Activated CD4-positive, alpha-beta T cell treated with anti-CD3 and anti-CD28 coated beads for 48 hours (primary cell): Measurements from ENCODE around the gene SH3BP2.

Source experiments
- DNase-seq: peaks from one replicate; pipeline ENCODE4 v3.0.0-alpha.2; 2020

SH3BP2 gene

DNA sequence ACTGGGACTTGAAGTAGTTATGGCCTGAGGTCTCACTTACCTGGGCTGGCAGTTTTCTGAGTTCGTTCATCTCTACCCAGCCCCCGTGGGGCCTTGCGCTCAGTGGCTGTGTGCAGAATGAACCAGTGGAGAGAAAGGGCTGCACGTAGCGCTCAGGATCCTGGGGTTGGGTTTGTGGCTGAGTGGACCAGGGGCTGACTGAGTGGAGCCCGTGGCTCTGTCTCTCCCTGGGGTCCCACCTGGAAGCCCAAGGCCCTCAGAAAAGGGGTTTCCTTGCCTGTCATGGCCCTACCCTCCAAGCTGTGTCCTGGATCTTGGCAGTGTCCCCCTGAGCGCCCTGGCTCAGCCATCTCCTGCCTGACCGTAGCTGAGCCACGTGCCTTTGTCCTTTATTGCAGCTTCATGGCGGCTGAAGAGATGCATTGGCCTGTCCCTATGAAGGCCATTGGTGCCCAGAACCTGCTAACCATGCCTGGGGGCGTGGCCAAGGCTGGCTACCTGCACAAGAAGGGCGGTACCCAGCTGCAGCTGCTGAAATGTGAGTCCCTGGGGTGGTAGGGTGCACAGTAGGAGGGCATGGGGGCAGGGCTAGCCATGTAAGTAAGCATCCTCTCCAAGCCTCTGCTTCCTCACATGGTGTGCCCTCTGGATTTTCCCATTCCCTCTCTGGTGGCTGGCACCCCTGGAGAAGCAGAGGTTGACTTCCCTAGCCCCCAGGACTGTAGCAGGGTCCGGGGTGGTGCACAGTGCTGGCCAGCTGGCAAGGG, 27.5 kb downstream of the SH3BP2 start:
- no peak for DNase-seq

DNA sequence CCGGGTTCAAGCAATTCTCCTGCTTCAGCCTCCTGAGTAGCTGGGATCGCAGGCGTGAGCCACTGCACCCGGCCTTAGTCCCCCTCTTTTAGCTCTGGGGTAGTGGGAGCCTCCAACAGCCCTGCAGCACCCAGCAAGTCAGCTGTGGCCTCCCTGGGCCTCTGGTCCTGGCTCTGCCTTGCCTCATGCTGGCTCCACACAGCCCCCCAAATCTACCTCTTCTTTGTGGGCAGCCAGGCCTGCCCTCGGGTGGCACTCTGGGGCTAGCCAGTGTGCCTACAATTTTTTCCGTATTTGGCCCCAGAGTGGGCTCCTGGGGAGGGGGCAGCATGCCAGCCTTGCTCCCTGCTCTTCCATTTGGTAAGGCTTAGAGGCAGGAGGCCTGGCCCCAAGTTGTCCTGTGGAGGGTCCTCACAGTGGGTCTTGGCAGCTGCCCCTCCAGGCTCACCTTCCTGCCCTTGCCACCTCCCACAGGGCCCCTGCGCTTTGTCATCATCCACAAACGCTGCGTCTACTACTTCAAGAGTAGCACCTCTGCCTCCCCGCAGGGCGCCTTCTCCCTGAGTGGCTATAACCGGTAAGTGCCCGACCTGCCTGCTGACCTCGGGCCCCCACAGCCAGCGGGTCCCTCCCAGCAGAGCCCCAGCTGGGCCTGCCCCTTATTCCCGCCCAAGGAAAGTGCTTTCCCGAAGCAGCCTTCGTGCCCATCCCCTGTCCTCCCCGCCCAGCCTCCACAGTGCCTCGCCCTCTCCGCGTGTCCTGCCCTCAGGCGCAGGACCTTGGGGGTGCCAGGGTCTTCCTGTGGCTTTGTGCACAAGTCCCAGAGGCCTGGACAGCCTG, 29.8 kb downstream of the SH3BP2 start:
- DNase-seq = no peak

DNA sequence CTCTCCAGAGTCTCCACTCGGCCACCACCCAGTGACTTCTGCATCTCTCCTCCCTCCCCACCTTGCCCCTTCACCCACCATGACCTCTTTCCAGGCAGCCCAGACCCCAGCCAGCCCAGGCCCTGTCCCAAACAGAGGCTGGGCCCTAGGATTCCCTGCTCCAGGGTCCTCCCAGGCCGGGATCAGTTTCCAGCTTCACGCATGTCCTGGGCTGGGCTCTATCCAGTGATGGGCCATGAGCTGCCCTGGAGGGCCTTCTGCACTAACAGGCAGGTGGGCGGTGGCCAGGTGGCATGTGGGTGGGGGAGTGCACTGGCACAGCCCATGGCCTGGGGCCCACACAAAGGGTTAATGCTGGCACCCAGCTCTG, 30.4 kb downstream of the SH3BP2 start:
- DNase-seq = no peak

DNA sequence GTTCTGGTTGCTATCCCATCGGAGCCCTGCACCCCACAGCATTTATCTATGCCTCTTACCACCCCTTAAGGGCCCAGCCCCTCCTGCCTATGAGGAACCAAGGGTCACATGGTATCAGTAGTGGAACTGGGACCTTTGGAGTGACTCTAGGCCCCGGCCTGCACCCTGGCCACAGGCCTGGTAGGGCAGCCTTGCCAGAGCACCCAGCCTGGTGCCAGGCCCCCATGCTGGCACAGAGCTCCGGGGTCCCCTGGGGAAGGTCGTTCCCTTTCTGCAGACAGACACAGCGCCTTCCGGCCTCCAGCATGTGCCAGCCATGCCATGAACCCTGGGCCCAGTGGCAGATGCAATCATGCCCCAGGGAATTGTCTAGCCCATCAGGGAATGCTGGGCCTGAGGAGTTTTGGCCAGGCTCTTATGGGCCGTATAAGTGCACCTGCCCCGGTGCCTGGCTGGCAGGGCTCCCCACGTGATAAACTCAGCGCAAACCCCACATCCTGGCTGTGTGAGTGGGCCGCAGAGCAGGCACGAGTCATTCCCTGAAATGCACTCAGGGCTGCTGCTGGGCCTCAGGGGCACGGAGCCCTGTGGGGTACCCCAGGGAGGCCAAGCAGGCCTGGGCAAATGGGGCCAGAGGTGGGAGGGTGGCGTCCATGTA, 30.9 kb downstream of the SH3BP2 start:
- DNase-seq = no peak

DNA sequence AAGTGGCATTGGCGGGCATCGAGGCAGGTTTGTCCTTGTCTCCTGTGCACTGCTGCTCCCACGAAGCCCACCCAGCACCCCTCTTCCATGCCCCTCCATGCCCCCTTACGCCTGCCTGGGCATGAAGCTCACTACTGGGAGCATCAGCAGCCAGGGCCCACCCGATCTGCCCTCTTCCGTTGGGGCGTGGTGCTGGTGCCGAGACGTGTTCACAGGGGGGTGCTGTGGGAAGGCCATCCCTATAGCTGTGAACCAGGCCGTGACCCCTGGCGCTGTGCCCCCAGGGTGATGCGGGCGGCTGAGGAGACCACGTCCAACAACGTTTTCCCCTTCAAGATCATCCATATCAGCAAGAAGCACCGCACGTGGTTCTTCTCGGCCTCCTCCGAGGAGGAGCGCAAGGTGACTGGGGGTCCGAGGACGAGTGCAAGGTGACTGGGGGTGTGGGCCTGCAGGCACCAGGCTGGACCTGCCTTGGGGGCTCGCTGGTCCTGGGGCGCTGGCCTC, 31.5 kb downstream of the SH3BP2 start:
- no peak for DNase-seq

DNA sequence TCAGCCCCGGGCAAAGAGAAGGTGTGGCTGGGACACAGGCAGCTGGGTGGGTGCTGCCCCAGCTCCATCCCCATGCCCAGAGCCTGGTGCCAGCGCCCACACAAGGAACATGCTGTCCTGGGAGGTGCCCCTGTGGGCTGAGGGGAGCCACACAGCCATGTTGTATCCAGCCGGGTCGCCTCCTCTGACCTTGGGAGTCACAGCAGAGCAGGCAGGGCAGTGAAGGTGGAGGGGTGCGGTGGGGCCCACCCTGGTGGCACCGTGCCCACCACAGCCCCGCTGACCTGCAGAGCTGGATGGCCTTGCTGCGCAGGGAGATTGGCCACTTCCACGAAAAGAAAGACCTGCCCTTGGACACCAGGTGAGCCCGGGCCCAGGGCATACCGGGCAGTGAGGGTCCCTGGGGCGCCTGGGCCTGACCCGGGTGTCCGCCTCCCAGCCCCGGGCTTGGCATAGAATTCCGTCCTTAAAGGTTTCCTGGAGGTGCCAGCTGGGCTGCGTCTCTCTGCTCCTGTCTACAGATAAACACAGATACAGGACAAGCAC, 32.0 kb downstream of the SH3BP2 start:
- DNase-seq = no peak

DNA sequence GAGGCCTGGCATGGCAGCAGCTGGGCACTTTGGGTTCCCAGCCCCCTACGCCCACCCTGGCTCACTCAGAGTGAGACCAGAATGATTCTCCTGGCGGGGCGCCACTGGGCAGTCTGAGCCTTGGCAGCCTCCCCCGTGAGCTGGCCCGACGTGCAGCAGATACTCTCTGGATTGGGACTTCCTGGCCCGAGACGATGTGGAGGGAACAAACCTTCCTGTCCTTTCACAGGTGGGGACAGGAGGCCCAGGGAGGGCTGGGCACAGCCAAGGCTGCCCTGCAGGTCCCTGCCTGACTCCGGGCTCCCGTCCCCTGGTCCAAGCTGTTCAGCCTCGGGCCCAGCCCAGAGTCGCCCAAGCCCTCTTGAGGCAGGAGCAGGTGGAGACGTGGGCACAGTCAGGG, 32.9 kb downstream of the SH3BP2 start:
- DNase-seq = no peak

DNA sequence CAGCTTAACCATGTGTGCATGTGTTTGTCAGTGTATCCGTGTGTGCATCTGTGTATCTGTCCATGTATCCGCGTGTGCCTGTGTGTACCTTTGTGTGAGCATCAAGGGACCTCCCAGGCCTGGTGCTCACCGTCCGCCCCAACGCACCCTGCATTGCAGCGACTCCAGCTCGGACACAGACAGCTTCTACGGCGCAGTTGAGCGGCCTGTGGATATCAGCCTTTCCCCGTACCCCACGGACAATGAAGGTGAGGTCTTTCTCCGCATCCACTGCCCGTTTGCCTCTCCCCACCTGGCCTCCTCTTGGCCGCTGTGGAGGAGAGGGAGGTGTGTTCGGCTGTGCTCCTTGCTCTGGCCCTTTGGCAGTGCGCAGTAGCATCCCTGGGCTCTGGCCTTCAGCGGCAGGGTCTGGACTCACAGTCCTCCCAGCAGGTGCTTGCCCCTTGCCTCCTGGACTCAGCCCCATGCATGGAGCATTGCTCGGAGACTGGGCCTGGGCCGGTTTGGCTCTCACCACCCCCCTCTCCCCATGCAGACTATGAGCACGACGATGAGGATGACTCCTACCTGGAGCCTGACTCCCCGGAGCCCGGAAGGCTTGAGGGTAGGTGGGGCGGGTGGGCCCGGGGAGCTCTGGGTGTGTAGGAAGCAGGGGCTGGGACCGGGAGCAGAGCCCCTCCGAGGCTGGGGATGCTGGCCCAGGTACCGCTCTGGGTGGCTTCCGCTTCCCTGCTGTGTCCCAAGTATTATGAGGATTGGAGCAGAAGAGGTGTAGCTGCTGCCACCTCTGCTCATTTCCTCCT, 34.4 kb downstream of the SH3BP2 start:
- DNase-seq = no peak

DNA sequence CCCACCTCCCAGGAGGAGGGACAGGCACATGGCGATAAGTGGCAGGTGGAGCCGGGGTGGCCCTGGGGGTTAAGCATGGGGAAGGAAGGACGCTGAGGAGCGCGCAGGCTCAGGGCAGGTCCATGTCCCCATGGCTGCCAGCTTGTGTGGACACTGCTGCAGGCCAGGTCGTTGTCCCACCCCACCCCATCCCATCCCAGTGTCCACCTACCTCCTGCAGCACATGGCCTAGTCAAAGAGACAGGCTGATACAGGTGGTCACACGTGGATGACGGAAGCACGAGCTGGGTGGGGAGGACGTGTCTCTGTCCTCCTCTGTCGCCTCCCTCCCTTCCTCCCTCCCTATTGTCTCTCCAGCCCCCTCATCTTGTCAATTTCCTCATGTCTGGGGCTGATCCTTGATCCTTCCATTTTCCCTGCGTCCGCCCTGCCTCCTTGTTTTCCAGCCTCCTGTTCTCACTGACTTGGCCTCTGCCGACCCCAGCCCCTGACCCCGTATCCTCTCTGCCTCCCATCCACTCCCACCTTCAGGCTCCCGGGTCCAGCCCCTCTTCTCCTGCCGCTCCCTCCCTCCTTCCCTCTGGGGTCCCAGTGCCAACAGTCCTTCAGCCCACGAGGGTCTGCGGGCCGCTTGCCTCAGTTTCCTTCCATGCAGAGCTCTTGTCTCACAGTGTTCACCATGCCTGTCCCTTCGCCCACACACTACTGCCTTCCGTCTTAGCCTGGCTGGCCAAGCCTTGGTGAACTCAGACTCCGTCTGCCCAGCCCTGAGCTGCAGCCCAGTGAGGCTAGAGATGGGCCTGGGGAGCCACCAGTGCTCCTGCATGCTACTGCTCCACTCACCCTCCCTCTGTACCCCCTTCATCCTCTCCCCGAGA, 35.2 kb downstream of the SH3BP2 start:
- no peak for DNase-seq

DNA sequence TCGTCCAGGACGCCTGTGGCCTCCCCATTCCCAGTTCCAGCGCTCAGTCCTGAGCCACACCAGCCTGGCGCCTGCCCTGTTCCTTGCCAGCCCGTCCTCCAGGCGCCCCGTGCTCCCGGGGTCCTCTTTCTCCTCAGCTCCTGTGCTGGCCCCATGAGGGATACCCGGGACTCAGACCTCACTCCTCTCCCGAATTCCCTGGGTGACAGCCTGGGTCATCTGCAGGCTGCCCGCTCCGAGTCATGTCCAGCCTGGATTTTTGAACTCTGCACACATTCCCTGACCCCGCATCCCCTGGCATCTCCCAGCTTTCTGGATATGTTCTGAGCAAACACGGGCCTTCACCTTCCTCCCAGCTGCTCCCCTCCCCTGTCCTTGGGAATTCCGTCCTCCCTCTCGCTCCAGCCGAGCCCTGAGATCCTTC, 35.9 kb downstream of the SH3BP2 start:
- no peak for DNase-seq

DNA sequence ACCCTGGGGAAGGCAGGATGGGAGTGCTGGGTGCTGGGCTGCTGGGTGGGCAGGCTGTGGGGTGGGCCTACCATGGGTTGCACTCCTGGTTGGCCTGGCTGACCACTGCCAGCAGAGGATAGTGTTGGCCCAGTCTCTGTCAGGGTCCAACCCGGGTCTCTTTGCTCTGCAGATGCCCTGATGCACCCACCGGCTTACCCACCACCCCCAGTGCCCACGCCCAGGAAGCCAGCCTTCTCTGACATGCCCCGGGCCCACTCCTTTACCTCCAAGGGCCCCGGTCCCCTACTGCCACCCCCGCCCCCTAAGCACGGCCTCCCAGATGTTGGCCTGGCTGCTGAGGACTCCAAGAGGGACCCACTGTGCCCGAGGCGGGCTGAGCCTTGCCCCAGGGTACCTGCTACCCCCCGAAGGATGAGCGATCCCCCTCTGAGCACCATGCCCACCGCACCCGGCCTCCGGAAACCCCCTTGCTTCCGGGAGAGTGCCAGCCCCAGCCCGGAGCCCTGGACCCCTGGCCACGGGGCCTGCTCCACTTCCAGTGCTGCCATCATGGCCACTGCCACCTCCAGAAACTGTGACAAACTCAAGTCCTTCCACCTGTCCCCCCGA, 36.5 kb downstream of the SH3BP2 start:
- DNase-seq = no peak

DNA sequence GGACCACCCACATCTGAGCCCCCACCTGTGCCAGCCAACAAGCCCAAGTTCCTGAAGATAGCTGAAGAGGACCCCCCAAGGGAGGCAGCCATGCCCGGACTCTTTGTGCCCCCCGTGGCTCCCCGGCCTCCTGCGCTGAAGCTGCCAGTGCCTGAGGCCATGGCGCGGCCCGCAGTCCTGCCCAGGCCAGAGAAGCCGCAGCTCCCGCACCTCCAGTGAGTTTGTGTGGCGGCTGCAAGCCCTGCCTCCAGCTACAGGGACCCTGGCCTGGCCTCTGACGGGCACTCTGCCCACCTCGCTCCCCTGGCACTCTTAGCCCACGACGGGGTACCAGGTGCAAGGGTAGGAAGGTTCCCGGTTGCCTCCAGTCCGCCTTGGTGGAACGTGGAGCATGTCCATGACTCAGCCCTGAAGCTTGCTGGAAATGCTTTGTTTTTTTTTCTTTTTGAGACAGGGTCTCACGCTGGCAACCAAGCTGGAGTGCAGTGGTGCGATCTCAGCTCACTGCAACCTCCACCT, 37.1 kb downstream of the SH3BP2 start:
- no peak for DNase-seq

DNA sequence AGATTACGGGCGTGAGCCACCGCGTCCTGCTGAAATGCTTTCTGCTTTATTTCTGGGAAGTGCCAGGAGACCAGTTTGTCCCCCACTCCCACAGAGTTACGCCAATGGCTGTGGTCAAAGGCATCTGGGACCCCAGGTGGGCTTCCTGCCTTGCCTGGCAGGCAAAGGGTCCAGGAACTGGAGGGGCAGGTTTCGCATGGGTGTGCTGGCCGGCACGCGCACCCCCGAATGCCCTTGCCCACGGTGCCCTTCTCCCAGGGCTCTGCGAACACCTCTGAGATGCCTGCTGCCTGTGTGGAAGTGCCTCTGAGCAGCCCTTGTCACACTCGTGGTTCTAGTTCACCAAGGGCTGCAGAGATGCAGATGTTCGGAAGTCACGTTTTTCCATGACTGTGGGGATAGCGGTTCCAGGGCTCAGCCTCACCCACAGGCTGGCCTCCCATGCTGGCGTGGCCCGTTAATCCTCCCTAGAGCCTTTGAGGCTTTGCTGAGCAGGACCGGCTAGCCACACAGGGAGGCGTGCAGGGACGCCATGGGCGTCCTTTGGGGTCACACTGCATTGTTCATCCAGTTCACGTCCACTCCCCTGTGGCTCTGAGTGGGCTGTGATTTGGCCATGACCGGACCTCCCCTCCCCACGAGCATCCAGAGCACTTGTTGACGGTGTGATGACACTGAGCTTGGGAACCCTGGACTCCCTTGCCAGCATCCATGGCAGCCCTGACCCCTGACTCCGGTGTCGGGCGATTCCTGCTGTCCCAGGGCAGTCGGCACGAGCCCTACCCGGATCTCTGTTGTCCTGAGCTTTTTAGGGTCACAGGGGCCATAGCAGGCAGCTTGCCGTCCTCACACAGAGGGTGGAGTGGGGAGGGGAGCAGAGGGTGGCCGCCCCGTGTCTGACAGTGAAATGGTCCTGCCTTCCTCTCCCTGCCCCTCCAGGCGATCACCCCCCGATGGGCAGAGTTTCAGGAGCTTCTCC, 38.0 kb downstream of the SH3BP2 start:
- no peak for DNase-seq

DNA sequence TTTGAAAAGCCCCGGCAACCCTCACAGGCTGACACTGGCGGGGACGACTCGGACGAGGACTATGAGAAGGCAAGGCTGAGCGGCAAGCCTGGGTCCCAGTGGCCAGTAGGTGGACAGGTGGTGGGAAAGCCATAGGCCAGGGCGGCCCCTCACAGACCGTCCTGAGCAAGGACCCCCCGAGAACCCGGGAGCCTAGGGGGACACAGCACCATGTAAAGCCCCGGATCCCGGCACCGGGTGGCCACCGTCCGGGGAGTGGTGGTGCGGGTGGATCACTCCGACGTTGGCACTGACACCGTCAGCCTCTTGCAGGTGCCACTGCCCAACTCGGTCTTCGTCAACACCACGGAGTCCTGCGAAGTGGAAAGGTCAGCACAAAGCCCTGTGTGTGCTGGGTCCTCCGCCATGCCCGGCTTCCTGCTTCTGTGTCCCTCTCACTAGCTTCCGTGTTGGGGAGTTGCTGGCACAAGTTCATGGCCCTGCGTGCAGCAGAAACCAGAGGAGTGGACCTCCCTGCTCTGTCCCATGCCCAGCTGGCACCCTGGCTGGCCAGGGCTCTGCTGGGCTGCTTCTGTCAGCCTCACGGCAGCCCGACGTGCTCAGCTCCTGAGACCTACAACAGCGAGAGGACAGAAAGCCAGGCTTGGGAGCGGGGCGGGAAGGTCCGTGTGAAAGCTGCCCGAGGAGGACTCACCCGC, 38.9 kb downstream of the SH3BP2 start:
- no peak for DNase-seq

DNA sequence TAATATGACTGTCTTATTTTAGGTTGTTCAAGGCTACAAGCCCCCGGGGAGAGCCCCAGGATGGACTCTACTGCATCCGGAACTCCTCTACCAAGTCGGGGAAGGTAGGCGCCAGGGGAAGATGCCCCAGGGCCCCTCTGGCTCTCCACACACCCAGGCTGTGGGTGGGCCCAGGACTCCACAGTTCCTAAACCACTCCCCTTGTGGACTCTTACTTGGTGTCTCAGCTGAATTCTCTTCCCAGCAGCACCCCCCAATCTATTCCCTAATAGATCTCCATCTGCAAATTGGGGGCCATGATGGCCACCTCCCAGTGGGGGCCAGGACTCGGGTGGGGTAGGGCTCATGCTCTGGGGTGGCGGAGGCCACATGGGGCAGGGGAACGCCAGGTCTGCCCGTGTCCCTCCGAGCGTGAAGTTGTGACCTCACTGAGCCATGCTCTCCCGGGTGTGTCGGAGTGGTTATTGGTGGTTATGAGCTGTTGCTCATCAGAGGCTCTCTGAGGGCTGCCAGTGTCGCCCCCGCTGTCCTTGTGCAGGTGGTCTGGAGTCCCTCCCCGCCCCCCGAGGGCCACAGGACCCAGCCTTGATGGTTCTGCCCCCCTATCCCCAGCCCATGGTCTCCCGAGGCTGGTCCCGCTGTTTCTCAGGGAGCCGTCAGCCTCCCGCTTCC, 39.6 kb downstream of the SH3BP2 start:
- DNase-seq = no peak

DNA sequence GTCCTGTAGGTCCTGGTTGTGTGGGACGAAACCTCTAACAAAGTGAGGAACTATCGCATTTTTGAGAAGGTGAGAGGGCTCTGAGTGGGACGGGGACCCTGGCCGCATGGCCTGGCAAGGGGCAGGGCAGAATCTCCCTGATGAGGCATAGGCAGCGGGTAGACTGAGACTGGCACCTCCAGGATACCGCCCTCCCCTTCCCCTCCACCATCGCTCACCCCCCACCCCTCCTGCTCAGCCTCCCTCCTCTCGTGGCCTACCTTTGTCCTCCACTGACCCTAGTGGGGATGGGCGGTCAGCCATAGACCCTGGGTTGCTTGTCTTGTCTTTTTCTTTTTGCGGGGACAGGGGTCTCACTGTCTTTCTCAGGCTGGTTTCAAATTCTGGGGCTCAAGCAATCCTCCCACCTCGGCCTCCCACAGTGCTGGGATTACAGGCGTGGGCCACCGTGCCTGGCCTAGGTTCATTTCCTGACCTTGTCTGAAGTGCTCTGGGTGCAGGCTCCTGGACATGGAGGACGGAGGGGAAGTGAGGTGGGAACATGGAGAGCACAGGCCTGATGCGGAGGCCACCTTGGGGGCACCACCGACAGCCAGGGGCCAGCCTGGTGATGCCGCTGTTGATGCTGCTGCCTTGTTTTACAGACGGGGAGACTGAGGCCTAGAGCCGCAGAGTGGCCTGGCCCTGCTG, 40.2 kb downstream of the SH3BP2 start:
- DNase-seq = no peak

DNA sequence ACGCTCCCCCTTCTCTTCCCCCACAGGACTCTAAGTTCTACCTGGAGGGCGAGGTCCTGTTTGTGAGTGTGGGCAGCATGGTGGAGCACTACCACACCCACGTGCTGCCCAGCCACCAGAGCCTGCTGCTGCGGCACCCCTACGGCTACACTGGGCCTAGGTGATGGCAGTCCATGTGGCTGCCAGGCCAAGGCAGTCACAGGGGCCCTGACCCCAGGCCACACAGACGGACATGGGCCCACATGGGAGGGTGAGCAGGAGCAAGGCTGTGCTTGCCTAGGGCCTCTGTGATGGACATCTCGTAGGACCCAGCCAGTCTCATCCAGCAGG, 40.8 kb downstream of the SH3BP2 start:
- no peak for DNase-seq
